GM12875 (cell line): Measurements from ENCODE around the gene PHACTR1.

ENCODE experiments used
- H3K4me3 ChIP-seq: one replicate; pipeline ENCODE4 v1.5.1; 2011; ENCODE audit warnings: low read depth, low read length, control low read depth
- CTCF ChIP-seq: IDR thresholded peaks from 2 replicates; pipeline ENCODE4 v1.5.1; 2011; ENCODE audit warnings: low read depth, mild to moderate bottlenecking, control low read depth, inconsistent platforms, low read length, moderate library complexity, borderline replicate concordance; ENCODE audit not compliant: insufficient read depth

The PHACTR1 gene

DNA sequence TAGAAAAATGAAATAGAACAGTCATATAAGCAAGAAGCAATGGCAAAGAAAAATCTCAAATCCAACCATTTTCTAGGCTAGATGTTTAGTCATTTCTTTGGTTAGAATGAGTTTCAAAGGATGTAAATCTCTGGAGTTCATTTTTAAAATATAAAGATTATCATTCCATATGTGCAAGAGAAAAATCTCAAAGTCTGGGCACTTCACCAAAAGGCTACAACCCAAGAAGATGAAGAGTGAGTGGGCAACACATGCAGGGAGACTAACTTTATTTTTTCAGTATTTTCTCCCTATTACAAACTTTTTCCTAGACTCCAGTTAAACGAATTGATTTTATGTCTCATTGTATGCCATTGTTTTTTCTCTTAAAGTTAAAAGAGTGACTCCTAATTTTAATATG, 83.6 kb downstream of the PHACTR1 start:
- H3K4me3 ChIP-seq, result no peak overlapping the region
- no peak for TF ChIP-seq CTCF

DNA sequence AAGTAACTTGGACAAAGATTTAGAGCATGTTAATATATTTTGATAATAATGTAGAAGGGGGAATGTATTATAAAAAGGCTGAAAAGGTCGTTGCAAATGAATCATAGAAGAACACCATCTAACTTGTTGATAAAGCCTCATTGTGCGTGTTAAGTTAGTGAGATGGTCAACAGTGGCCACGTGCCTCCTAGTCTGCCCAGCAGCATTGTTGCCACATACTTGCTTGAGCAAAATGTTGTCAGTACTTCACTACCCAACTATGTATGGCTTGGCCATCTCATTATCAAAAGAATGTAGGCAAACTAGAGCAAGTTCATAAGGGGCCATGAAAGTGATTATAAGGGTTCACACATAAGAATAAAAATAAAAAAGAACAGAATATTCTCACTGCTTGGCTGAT, 84.6 kb downstream of the PHACTR1 start:
- H3K4me3 ChIP-seq, result no peak overlapping the region
- TF ChIP-seq CTCF, result no peak

- no peak for TF ChIP-seq CTCF
- no peak overlapping the region for H3K4me3 ChIP-seq
Observed at GRCh38 chr6:12802440-12802839, 85.9 kb downstream of the PHACTR1 start.

- no peak for TF ChIP-seq CTCF
Observed at GRCh38 chr6:12803486-12803885, 86.9 kb downstream of the PHACTR1 start.

GRCh38 chr6:12804952-12805645, 88.5 kb downstream of the PHACTR1 start:
- no peak for TF ChIP-seq CTCF
- no peak overlapping the region for H3K4me3 ChIP-seq

More at GRCh38 chr6:12803486-12803885, 86.9 kb downstream of the PHACTR1 start:
- H3K4me3 ChIP-seq, result no peak overlapping the region

DNA sequence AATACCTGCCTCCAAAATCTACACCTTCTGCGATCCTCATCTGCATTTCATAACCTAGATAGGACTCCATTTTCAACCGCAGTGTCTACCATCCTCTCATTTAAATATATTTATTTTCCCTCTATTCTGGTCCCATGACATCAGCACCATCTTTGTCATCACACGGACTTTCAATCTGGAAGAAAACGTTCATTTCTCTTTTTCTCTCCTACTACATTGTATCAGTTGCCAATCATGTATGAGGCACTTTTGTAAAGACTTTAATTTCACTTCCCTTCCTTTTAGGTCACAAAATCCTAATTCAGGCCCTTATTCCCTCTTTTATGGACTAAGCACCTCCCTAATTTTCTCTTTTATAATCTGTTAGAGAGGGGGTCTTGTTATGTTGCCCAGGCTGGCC, 89.6 kb downstream of the PHACTR1 start:
- no peak overlapping the region for H3K4me3 ChIP-seq
- no peak for TF ChIP-seq CTCF

DNA sequence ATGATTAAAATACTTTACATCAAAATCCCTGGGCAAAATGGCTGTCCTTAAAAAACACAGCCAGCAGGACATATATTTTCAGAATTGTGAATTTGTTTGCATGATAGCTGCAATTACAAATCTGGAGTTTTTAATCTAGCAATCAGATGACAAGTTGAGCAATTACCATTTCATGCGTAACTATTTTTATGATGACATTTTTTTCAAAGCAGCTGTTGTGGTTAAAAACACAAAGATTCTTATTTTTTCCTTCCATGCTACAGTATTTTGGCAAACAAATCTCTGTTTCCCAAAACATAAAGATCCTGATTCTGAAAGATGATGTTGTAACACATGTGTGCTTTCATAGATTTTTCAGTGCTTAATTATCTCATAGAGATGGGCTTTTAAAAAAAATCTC, 90.2 kb downstream of the PHACTR1 start:
- no peak for TF ChIP-seq CTCF

More for the DNA sequence above, 90.2 kb downstream of the PHACTR1 start:
- no peak overlapping the region for H3K4me3 ChIP-seq
